ENCODE results near the gene KIR3DL1. TPM values are rescaled to one million over a fixed set of nuclear protein-coding genes. Genes with fewer than 3 reads are reported as not detected.

Gene KIR3DL1
- total and polyA plus RNA-seq, 4 donors: 0.16 to 0.64 (median 0.18) TPM; not detected in 1

Small RNA genes within 50 kb of the gene (small RNA-seq; reads per million reads assigned to genes)
- gene KIR3DP1 (ENCODE audit: low replicate concordance) (not detected), gene RNU6-222P (ENCODE audit: low replicate concordance) (not detected)

Other genes with a start within 250 kb of the KIR3DL1 start
- 10 to 100 TPM in 1 of 2 donors, 1 to 10 TPM in 1; 1.2 to 13.6 TPM for gene LILRA2, start 242.7 kb upstream of the KIR3DL1 start, total RNA-seq
- gene LILRA2, start 242.7 kb upstream of the KIR3DL1 start, polyA plus RNA-seq: 10 to 100 TPM in 1 of 2 donors, 1 to 10 TPM in 1; 4.3 to 51.6 TPM
- gene LILRA1, start 222.8 kb upstream of the KIR3DL1 start, total RNA-seq: 1 to 10 TPM; 2.1 to 8.3 TPM
- 10 to 100 TPM in 1 of 2 donors, 1 to 10 TPM in 1; 1.2 to 21.3 TPM for gene LILRA1, start 222.8 kb upstream of the KIR3DL1 start, polyA plus RNA-seq
- 10 to 100 TPM in 1 of 2 donors, 1 to 10 TPM in 1; 5.1 to 33.3 TPM for gene LILRB1, start 186.0 kb upstream of the KIR3DL1 start, total RNA-seq
- 10 to 100 TPM in 1 of 2 donors, 1 to 10 TPM in 1; 8.1 to 90.5 TPM for gene LILRB1, start 186.0 kb upstream of the KIR3DL1 start, polyA plus RNA-seq
- 10 to 100 TPM in 1 of 2 donors, 1 to 10 TPM in 1; 8.0 to 29.3 TPM for gene LILRB4, start 153.5 kb upstream of the KIR3DL1 start, total RNA-seq
- gene LILRB4, start 153.5 kb upstream of the KIR3DL1 start, polyA plus RNA-seq: 100 to 1,000 TPM in 1 of 2 donors, 1 to 10 TPM in 1; 8.7 to 153 TPM
- not detected for gene KIR3DL3, start 92.0 kb upstream of the KIR3DL1 start, total RNA-seq
- gene KIR3DL3, start 92.0 kb upstream of the KIR3DL1 start, polyA plus RNA-seq: not detected
- gene KIR2DL3, start 78.0 kb upstream of the KIR3DL1 start, total RNA-seq: under 1 TPM in 1 of 2 donors, not detected in 1; 0.15 TPM
- gene KIR2DL3, start 78.0 kb upstream of the KIR3DL1 start, polyA plus RNA-seq: under 1 TPM; 0.11 to 0.14 TPM
- gene KIR2DL1, start 46.7 kb upstream of the KIR3DL1 start, total RNA-seq: under 1 TPM in 1 of 2 donors, not detected in 1; 0.46 TPM
- under 1 TPM; 0.14 to 0.16 TPM for gene KIR2DL1, start 46.7 kb upstream of the KIR3DL1 start, polyA plus RNA-seq
- under 1 TPM in 1 of 2 donors, not detected in 1; 0.77 TPM for gene KIR2DL4, start 12.9 kb upstream of the KIR3DL1 start, total RNA-seq
- gene KIR2DL4, start 12.9 kb upstream of the KIR3DL1 start, polyA plus RNA-seq: under 1 TPM; 0.10 to 0.63 TPM
- gene KIR2DS4, start 16.2 kb downstream of the KIR3DL1 start, total RNA-seq: under 1 TPM in 1 of 2 donors, not detected in 1; 0.28 TPM
- under 1 TPM; 0.06 to 0.31 TPM for gene KIR2DS4, start 16.2 kb downstream of the KIR3DL1 start, polyA plus RNA-seq
- under 1 TPM in 1 of 2 donors, not detected in 1; 0.09 TPM for gene KIR3DL2, start 34.0 kb downstream of the KIR3DL1 start, total RNA-seq
- under 1 TPM in 1 of 2 donors, not detected in 1; 0.24 TPM for gene KIR3DL2, start 34.0 kb downstream of the KIR3DL1 start, polyA plus RNA-seq
- gene FCAR, start 57.8 kb downstream of the KIR3DL1 start, total RNA-seq: 10 to 100 TPM; 11.3 to 12.6 TPM
- gene FCAR, start 57.8 kb downstream of the KIR3DL1 start, polyA plus RNA-seq: 10 to 100 TPM in 1 of 2 donors, under 1 TPM in 1; 0.35 to 57.5 TPM
- gene NCR1, start 89.7 kb downstream of the KIR3DL1 start, total RNA-seq: 1 to 10 TPM in 1 of 2 donors, under 1 TPM in 1; 0.63 to 2.5 TPM
- 1 to 10 TPM in 1 of 2 donors, under 1 TPM in 1; 0.30 to 1.6 TPM for gene NCR1, start 89.7 kb downstream of the KIR3DL1 start, polyA plus RNA-seq
- not detected for gene NLRP7, start 131.1 kb downstream of the KIR3DL1 start, total RNA-seq
- under 1 TPM in 1 of 2 donors, not detected in 1; 0.06 TPM for gene NLRP7, start 131.1 kb downstream of the KIR3DL1 start, polyA plus RNA-seq
- gene NLRP2, start 149.9 kb downstream of the KIR3DL1 start, total RNA-seq: 10 to 100 TPM; 10.5 to 41.6 TPM
- gene NLRP2, start 149.9 kb downstream of the KIR3DL1 start, polyA plus RNA-seq: 10 to 100 TPM in 1 of 2 donors, 1 to 10 TPM in 1; 7.7 to 13.5 TPM
- under 1 TPM; 0.28 to 0.52 TPM for gene GP6, start 221.8 kb downstream of the KIR3DL1 start, total RNA-seq
- gene GP6, start 221.8 kb downstream of the KIR3DL1 start, polyA plus RNA-seq: 1 to 10 TPM in 1 of 2 donors, under 1 TPM in 1; 0.28 to 1.5 TPM
- 10 to 100 TPM; 17.5 to 30.5 TPM for gene RDH13, start 246.7 kb downstream of the KIR3DL1 start, total RNA-seq
- gene RDH13, start 246.7 kb downstream of the KIR3DL1 start, polyA plus RNA-seq: 10 to 100 TPM in 1 of 2 donors, 1 to 10 TPM in 1; 9.2 to 19.7 TPM